HL-60/S4 (cell line): ENCODE results near the gene KRTAP5-7.

Source experiments
- in situ Hi-C: fragments of 300-500 bp; cut with MboI; formaldehyde crosslinking; loops from 2 replicates; pipeline ENCODE4 v1.14.3; 2022; ENCODE audit warnings: low sequenced_read_pairs

The KRTAP5-7 gene

DNA sequence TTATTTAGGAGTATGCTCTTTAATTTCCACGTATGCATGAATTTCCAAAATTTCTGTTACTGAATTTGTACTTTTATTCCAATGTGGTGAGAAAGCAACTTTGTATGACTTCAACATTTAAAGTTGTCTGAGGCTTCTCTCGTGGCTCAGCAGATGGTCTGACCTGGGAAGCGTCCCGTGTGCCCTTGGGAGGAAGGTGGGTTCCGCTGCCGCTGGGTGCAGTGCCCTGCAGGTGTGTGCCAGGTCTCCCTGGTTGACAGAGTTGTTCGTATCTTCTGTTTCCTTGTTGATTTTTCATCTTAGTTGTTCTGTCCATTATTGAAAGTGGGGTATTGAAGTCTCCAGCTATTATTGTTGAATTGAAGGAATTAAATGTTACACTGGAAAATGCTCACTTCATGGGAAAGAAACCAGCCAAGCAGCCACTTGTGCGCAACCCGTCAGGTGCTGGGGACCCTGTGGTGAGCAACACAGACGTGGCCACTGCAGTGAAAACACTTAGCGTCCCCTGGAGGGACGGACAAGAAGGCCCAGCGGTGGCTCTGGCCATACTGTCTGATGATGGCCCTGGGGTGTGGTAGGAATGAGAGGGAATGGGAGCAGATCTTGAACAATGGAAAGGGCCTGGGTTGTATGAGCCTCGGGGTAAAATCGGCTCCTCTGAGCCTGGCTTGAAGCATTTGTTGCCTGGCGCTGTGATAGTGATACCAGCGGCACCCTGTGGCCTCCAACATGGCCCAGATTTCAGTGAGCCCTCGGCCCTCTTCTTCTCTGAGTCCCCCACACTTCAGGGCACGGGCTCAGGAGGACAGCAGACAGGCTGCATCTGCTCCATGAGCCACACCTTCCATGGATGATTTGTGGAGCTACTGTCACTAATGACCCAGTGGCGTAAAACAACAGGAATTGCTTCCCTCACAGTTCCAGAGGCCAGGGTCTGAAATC is 31.5 kb upstream of the KRTAP5-7 start:
- in situ Hi-C loops: no loop called here

DNA sequence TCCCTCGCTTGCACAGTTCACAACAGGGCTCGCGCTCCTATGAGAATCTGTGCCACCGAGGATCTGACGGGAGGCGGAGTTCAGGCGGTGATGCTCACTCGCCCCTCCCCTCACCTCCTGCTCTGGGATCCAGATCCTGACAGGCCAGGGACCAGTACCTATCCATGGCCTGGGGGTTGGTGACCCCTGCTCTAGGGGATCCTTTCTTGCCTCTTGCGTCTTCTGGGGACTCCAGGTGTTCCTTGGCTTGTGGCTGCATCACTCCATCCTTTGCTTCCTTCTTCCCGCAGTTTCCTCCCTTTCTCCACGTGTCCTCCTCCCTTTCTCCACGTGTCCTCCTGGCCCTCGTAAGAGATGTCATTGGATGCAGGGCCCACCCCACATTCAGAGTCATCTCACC is 30.6 kb upstream of the KRTAP5-7 start:
- in situ Hi-C loops: no loop called here

GRCh38 chr11:71498091-71498490 is 29.0 kb upstream of the KRTAP5-7 start:
- in situ Hi-C loops: no loop called here

- in situ Hi-C loops: no loop called here
These were observed 27.9 kb upstream of the KRTAP5-7 start for GRCh38 chr11:71499125-71499524.

GRCh38 chr11:71499546-71499945 is 27.5 kb upstream of the KRTAP5-7 start:
- in situ Hi-C loops: no loop called here

DNA sequence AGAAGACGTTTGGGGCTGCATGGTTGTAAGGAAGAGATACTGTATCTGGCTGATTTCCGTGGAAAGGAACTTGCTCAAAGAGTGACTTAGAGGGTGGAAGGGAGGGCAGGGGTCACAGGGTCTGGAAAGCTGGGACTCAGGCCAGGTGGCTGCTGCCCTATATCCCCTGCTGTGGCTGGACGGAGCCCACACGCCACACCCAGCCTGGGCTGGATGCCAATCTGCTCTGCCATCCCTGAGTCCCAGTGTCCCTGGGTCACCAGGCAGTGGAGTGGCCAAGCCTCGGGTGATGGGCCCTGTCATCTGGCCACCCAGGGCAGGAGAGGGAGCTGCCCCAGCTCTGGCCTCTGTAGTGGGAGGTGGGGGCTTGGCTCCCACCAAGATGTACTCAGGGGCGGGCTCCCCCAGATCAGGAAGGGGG is 26.5 kb upstream of the KRTAP5-7 start:
- in situ Hi-C loops: no loop called here

GRCh38 chr11:71501071-71501985 is 25.7 kb upstream of the KRTAP5-7 start:
- in situ Hi-C loops: no loop called here

DNA sequence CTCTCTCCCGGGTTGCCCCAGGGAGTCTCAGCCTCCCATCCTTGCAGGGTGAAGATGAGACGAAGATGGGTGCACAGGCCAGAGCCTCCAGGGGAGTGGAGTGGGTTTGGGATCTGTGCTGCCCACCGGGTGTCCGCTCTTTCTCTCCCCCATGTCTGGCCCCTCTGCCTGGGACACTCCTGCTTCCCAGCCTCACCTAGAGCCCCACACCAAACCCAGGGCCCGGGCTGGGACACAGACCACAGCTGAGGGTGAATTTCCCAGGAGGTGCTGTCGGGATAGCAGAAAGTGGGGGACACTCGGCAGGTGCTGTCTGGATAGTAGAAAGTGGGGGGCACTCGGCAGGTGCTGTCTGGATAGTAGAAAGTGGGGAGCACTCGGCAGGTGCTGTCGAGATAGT is 25.0 kb upstream of the KRTAP5-7 start:
- in situ Hi-C loops: no loop called here

GRCh38 chr11:71502871-71503435 is 24.1 kb upstream of the KRTAP5-7 start:
- in situ Hi-C loops: no loop called here

DNA sequence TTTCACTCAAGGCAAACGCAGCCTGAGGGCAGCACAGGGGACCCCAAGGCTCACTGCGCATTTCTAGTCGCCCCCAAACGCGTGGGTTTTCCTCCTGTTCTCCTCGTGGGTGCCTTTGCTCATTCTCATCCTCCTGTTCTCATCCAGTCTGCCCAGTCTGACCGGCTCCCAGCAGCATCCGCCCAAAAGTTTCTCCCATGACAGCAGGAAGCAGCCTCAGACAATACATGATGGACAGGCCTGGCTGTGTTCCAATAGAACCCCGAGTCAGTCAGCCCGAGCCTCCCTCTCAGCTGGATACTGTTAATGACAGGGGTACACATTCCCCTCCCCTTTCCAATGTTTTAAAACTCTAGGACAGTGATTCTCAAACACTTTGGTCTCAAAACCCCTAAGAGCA is 22.5 kb upstream of the KRTAP5-7 start:
- in situ Hi-C loops: no loop called here

- in situ Hi-C loops: no loop called here
These were observed 22.1 kb upstream of the KRTAP5-7 start for GRCh38 chr11:71505001-71505400.

- in situ Hi-C loops: no loop called here
These were observed 21.3 kb upstream of the KRTAP5-7 start for GRCh38 chr11:71505781-71506180.

DNA sequence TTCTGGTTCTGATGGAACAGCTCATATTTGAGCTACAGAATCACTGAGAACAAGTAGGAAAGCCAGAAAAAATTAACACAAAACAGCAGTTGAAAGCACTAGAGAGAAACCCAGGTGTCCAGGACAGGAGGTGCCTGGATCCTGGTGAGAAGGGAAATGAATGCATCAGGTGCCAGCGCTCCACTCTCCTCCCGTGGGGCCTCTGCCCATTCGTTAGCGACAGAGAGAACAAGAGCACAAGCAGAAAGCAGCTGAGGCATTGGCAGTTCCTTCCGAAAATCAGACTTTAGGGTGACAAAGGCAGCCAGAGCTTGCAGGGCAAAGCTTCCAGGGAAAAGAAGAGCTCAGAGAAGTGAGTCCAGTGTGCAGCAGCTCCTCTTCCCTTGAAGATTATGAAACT is 20.0 kb upstream of the KRTAP5-7 start:
- in situ Hi-C loops: no loop called here

- in situ Hi-C loops: no loop called here
These were observed 8.3 kb upstream of the KRTAP5-7 start for GRCh38 chr11:71518506-71519471.

GRCh38 chr11:71519546-71519945 is 7.5 kb upstream of the KRTAP5-7 start:
- in situ Hi-C loops: no loop called here

GRCh38 chr11:71525188-71525937 is 1.7 kb upstream of the KRTAP5-7 start:
- in situ Hi-C loops: loop anchor here (25.0 kb wide), 1 partner anchor 88 kb away; the partner anchor contains the start of gene DHCR7

DNA sequence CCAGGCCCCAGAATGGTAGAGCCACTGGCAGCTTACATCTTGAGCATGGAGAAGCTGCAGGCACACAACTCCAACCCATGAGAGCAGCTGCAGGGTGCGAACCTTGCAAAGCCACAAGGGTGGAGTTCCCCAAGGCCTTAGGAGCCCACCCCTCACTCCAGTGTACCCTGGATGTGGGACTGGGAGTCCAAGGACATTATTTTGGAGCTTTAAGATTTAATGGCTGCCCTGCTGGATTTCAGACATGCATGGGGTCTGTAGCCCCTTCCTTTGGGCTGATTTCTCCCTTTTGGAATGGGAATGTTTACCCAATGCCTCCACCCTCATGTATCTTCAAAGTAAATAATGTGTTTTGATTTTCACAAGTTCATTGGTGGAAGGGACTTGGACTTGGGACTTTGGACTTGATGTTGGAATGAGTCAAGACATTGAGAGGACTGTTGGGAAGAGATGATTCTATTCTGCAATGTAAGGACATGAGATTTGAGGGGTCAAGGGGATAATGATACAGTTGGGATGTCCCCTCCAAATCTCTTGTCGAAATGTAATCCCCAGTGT is 1.1 kb upstream of the KRTAP5-7 start:
- in situ Hi-C loops: loop anchor here (25.0 kb wide), 1 partner anchor 89 kb away; the partner anchor contains the start of gene DHCR7

DNA sequence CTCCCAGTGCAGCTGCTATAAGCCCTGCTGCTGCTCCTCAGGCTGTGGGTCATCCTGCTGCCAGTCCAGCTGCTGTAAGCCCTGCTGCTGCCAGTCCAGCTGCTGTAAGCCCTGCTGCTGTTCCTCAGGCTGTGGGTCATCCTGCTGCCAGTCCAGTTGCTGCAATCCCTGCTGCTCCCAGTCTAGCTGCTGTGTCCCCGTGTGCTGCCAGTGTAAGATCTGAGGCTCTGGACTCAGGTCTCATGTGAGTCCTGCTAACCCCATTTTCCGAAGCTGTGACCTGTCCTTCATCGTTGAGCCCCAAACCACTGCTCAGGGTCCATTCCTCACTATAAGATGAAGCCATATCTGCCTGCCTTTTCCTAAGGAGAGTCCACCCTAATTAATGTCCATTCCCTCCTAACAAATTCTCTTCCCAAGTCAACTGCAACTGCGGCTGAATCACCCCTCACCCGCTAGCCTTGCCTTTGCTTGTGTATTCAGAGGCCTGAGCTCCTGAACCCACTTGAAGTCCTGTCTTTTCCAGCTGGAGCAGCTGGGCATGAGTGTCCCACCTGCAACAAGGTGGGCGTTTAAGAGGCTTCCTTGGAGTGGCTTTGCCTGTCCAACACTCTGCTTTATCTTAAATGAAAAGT is 626 bp downstream of the KRTAP5-7 start:
- in situ Hi-C loops: loop anchor here (25.0 kb wide), 1 partner anchor 90 kb away; the partner anchor contains the start of gene DHCR7
